Thyroid gland (tissue), 4 donors: Measurements from ENCODE around the gene NKX3-2.

Experiments used
- POLR2A ChIP-seq, 2 donors: fragments of 450-650 bp; IDR thresholded peaks; one replicate each; pipeline ENCODE4 v1.6.1; 2017; ENCODE audit warnings: antibody characterized with exemption in 2 of 2, mild to moderate bottlenecking in 2 of 2, moderate library complexity in 1 of 2
- TF ChIP-seq, protein P1 (sequence below), 6 experiments: fragments of 200-600 bp in 3 of 6; fragments of 450-650 bp in 3 of 6; sonication (generic) in 3 of 6; IDR thresholded peaks; one replicate each; pipeline ENCODE4 v1.5.1; 2016 to 2019; ENCODE audit warnings: antibody characterized with exemption in 6 of 6, mild to moderate bottlenecking in 2 of 6, inconsistent platforms in 1 of 6, moderate library complexity in 1 of 6

DNA sequence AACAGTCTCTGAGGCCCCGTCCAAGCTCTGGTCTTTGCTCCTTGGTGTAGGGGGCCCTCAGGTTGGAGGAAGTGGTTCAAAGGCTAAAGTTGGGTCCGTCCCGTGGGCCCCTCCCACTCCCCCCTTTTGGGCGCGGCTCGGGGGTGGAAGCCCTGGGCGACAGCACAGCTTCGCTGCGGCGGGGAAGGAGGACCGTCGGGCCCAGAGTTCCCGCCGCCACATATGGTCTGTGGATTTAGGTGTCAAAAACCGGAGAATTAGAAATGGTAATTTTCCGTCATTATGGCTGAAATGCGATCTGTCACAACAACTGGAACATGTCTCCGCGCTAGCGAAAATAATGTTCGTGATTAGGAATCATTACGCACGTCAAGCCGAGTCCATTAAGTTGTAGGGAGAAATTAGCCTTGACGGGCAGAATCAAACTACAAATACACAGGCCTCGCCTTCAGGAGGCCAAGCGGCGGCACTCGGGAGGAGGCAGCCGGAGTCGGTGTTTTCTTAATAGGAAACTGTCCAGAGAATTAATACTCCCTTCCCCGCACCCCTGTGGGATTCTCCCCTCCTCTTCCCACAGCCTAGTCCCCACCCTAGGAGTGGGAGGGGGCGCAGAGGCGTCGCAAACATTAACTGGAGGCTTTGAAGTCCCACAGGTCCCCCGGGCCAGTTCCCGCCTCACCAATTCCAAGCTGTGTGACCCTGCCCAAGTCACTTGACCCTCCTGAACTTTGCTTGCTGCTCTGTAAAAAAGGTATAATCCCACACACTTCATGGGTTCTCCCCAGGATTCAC, 15.0 kb downstream of the NKX3-2 start:
- TF ChIP-seq, protein P1, sequence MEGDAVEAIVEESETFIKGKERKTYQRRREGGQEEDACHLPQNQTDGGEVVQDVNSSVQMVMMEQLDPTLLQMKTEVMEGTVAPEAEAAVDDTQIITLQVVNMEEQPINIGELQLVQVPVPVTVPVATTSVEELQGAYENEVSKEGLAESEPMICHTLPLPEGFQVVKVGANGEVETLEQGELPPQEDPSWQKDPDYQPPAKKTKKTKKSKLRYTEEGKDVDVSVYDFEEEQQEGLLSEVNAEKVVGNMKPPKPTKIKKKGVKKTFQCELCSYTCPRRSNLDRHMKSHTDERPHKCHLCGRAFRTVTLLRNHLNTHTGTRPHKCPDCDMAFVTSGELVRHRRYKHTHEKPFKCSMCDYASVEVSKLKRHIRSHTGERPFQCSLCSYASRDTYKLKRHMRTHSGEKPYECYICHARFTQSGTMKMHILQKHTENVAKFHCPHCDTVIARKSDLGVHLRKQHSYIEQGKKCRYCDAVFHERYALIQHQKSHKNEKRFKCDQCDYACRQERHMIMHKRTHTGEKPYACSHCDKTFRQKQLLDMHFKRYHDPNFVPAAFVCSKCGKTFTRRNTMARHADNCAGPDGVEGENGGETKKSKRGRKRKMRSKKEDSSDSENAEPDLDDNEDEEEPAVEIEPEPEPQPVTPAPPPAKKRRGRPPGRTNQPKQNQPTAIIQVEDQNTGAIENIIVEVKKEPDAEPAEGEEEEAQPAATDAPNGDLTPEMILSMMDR (IDR thresholded peaks at IDR 0.05) = no peak
- TF ChIP-seq POLR2A (IDR thresholded peaks at IDR 0.05) = no peak
